Nephron progenitor cell (in vitro differentiated cells): ENCODE results near the gene CEP192.
A peak's percentile ranks its signal among the peaks of the same experiment; 100 is the strongest.

Experiments
- DNase-seq: peaks from one replicate; pipeline ENCODE4 v3.0.0; 2021
- H3K27ac Mint-ChIP-seq: 2 replicates; pipeline ENCODE4 v1.8.0; 2021; ENCODE audit warnings: mild to moderate bottlenecking, moderate library complexity, mixed read lengths
- H3K27me3 Mint-ChIP-seq: 2 replicates; pipeline ENCODE4 v1.8.0; 2021; ENCODE audit warnings: mild to moderate bottlenecking, low read depth, mixed read lengths; ENCODE audit not compliant: poor library complexity
- H3K36me3 Mint-ChIP-seq: 2 replicates; pipeline ENCODE4 v1.8.0; 2021; ENCODE audit warnings: low read depth, mixed read lengths
- H3K4me1 Mint-ChIP-seq: 2 replicates; pipeline ENCODE4 v1.8.0; 2021; ENCODE audit warnings: mixed read lengths
- H3K4me3 Mint-ChIP-seq: 2 replicates; pipeline ENCODE4 v1.8.0; 2021; ENCODE audit warnings: mild to moderate bottlenecking, moderate library complexity, mixed read lengths
- H3K9me3 Mint-ChIP-seq: 2 replicates; pipeline ENCODE4 v1.8.0; 2021; ENCODE audit warnings: mild to moderate bottlenecking, moderate library complexity, mixed read lengths
- CTCF ChIP-seq: fragments of 200-600 bp; sonication (generic); IDR thresholded peaks from 2 replicates; pipeline ENCODE4 v1.5.0; 2021; ENCODE audit warnings: antibody characterized with exemption

Gene CEP192

GRCh38 chr18:13151656-13152055 lies 160.5 kb downstream of the CEP192 start:
- DNase-seq = no peak
- Mint-ChIP-seq H3K4me3 (no peak overlapping the region), H3K27me3 (peaks cover 11% of the 10 kb centered on the region), H3K4me1 (no peaks in the 10 kb centered on the region), H3K27ac (no peak overlapping the region), H3K9me3 (peaks cover 24% of the 10 kb centered on the region), H3K36me3 (peaks cover 4% of the 10 kb centered on the region)
- TF ChIP-seq CTCF = no peak

GRCh38 chr18:13158428-13158827 lies 167.3 kb downstream of the CEP192 start:
- TF ChIP-seq CTCF = no peak
- Mint-ChIP-seq H3K36me3 (peaks cover 25% of the 10 kb centered on the region), H3K4me3 (no peak overlapping the region), H3K27me3 (peaks cover 10% of the 10 kb centered on the region), H3K4me1 (no peaks in the 10 kb centered on the region), H3K9me3 (peaks cover 61% of the 10 kb centered on the region), H3K27ac (no peak overlapping the region)
- no peak for DNase-seq

- Mint-ChIP-seq H3K4me1 (no peaks in the 10 kb centered on the region), H3K4me3 (no peak overlapping the region), H3K36me3 (peaks cover 25% of the 10 kb centered on the region), H3K27ac (no peak overlapping the region), H3K27me3 (peaks cover 10% of the 10 kb centered on the region), H3K9me3 (peaks cover 57% of the 10 kb centered on the region)
- TF ChIP-seq CTCF = peak; percentile 68
- DNase-seq = peak; percentile 21
Observed at GRCh38 chr18:13159579-13159978, 168.4 kb downstream of the CEP192 start.

- Mint-ChIP-seq H3K4me1 (peaks cover 5% of the 10 kb centered on the region), H3K27ac (no peak overlapping the region), H3K9me3 (peaks cover 56% of the 10 kb centered on the region), H3K4me3 (no peak overlapping the region), H3K36me3 (peaks cover 23% of the 10 kb centered on the region), H3K27me3 (peaks cover 6% of the 10 kb centered on the region)
- TF ChIP-seq CTCF = no peak
- no peak for DNase-seq
Observed at GRCh38 chr18:13161276-13161899, 170.2 kb downstream of the CEP192 start.

GRCh38 chr18:13163167-13163927 lies 172.2 kb downstream of the CEP192 start:
- peaks cover 5% of the 10 kb centered on the region for H3K4me1 Mint-ChIP-seq
- no peak for TF ChIP-seq CTCF
- peaks cover 56% of the 10 kb centered on the region for H3K9me3 Mint-ChIP-seq
- DNase-seq = no peak
- peaks cover 3% of the 10 kb centered on the region for H3K27me3 Mint-ChIP-seq
- H3K4me3 Mint-ChIP-seq = no peak overlapping the region
- H3K27ac Mint-ChIP-seq = no peak overlapping the region
- H3K36me3 Mint-ChIP-seq = peaks cover 11% of the 10 kb centered on the region
